HG02852 (cell line): ENCODE results near the gene ZNF813.

ENCODE experiments used
- ATAC-seq: cut with Tn5 transposase; IDR thresholded peaks from one replicate; pipeline ENCODE4 v1.9.1; 2021; ENCODE audit warnings: mild to moderate bottlenecking, moderate library complexity; ENCODE audit not compliant: unreplicated experiment

ZNF813 gene

GRCh38 chr19:53519446-53519845 lies 51.9 kb downstream of the ZNF813 start:
- ATAC-seq: no peak

GRCh38 chr19:53520163-53520546 lies 52.6 kb downstream of the ZNF813 start:
- no peak for ATAC-seq

GRCh38 chr19:53520547-53521372 lies 53.2 kb downstream of the ZNF813 start:
- peak; percentile 99 for ATAC-seq

- no peak for ATAC-seq
These were observed 54.1 kb downstream of the ZNF813 start for GRCh38 chr19:53521373-53522202.

GRCh38 chr19:53525922-53526321 lies 58.4 kb downstream of the ZNF813 start:
- ATAC-seq: no peak

- ATAC-seq: no peak
These were observed 63.1 kb downstream of the ZNF813 start for GRCh38 chr19:53530622-53531021.

GRCh38 chr19:53531457-53531856 lies 63.9 kb downstream of the ZNF813 start:
- no peak for ATAC-seq

- no peak for ATAC-seq
These were observed 64.8 kb downstream of the ZNF813 start for GRCh38 chr19:53532362-53532761.

- no peak for ATAC-seq
These were observed 68.7 kb downstream of the ZNF813 start for GRCh38 chr19:53536225-53536548.

GRCh38 chr19:53537121-53537520 lies 69.6 kb downstream of the ZNF813 start:
- no peak for ATAC-seq

- peak; percentile 58 for ATAC-seq
These were observed 70.2 kb downstream of the ZNF813 start, which contains the start of gene ZNF331 for GRCh38 chr19:53537521-53538377. Gene ZNF331 (plus strand): TSS chr19:53538145. CDS start chr19:53569377, 31,232 bp downstream.

- peak; percentile 17 for ATAC-seq
These were observed 71.0 kb downstream of the ZNF813 start for GRCh38 chr19:53538378-53539109.

GRCh38 chr19:53540091-53540490 lies 72.6 kb downstream of the ZNF813 start:
- ATAC-seq: no peak

- no peak for ATAC-seq
These were observed 74.4 kb downstream of the ZNF813 start for GRCh38 chr19:53541971-53542370.

GRCh38 chr19:53545271-53546065 lies 77.9 kb downstream of the ZNF813 start:
- no peak for ATAC-seq
